ENCODE measurements around the gene CLPTM1L.

CLPTM1L gene

DNA sequence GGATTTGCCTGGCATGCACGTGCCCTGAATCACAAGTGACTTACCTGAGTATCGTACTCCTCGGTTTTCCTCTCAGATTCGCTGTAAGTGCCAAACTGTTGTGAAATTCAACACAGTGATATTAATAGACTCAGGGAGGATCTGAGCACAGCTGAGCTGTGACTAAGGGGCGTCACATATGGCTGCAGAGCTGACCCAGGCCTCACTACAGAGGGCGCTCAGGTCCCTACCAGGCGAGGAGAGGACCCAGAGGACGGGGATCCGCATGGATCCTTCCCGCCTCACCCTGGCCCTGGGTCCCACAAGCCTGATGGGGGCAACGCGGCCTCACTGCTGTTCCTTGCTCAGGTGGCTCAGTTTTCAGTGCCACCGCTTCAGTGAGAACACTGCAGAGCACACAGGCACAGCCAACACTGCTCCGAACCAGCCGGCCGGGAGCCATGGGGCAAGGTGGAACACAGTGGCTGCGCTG lies 20.1 kb downstream of the CLPTM1L start:
- no peak overlapping the region for H3K9ac ChIP-seq (ENCODE audit: low read depth, low read length)
- peaks cover 65% of the 10 kb centered on the region for H3K36me3 ChIP-seq (ENCODE audit: control insufficient read depth, insufficient read depth, low read length)
- no peak overlapping the region for H3K4me3 ChIP-seq (ENCODE audit: low read depth, low read length)
- no peaks in the 10 kb centered on the region for H3K4me1 ChIP-seq (ENCODE audit: control insufficient read depth, insufficient read depth, low read length)
- H3K27ac ChIP-seq (ENCODE audit: low read depth, low read length), result no peak overlapping the region
- no peaks in the 10 kb centered on the region for H3K9me3 ChIP-seq (ENCODE audit: control insufficient read depth, insufficient read depth, low read length)
- no peaks in the 10 kb centered on the region for H3K27me3 ChIP-seq (ENCODE audit: control insufficient read depth, insufficient read depth, low read length)

DNA sequence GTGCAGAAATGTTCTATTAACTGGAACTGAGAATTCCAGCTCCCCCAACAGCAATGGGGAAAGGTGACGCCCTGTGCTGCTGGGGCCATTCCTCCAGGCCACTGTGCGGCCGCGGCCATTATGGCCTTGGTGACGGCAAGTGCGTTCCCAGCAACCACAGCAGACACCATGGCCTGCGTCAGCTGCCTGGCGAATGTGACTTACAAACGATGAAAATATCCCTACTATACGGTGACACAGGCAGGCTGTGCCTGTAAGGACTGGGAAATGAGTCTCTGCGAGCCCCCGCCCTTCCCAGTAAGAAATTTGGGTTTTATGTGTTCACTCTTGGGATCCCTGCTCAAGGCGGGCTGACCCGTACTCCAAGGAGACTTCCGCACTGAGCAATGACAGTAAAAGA lies 20.6 kb downstream of the CLPTM1L start:
- no peaks in the 10 kb centered on the region for H3K27me3 ChIP-seq (ENCODE audit: control insufficient read depth, insufficient read depth, low read length)
- no peak overlapping the region for H3K27ac ChIP-seq (ENCODE audit: low read depth, low read length)
- H3K4me3 ChIP-seq (ENCODE audit: low read depth, low read length), result no peak overlapping the region
- H3K36me3 ChIP-seq (ENCODE audit: control insufficient read depth, insufficient read depth, low read length), result peaks cover 68% of the 10 kb centered on the region
- H3K9ac ChIP-seq (ENCODE audit: low read depth, low read length), result no peak overlapping the region
- no peaks in the 10 kb centered on the region for H3K4me1 ChIP-seq (ENCODE audit: control insufficient read depth, insufficient read depth, low read length)
- no peaks in the 10 kb centered on the region for H3K9me3 ChIP-seq (ENCODE audit: control insufficient read depth, insufficient read depth, low read length)

- H3K9me3 ChIP-seq (ENCODE audit: control insufficient read depth, insufficient read depth, low read length), result no peaks in the 10 kb centered on the region
- H3K4me3 ChIP-seq (ENCODE audit: low read depth, low read length), result no peak overlapping the region
- no peak overlapping the region for H3K9ac ChIP-seq (ENCODE audit: low read depth, low read length)
- H3K27ac ChIP-seq (ENCODE audit: low read depth, low read length), result no peak overlapping the region
- peaks cover 69% of the 10 kb centered on the region for H3K36me3 ChIP-seq (ENCODE audit: control insufficient read depth, insufficient read depth, low read length)
- no peaks in the 10 kb centered on the region for H3K4me1 ChIP-seq (ENCODE audit: control insufficient read depth, insufficient read depth, low read length)
- no peaks in the 10 kb centered on the region for H3K27me3 ChIP-seq (ENCODE audit: control insufficient read depth, insufficient read depth, low read length)
These were observed 21.1 kb downstream of the CLPTM1L start for GRCh38 chr5:1323803-1324173.

- Histone ChIP-seq H3K27me3 (ENCODE audit: control insufficient read depth, insufficient read depth, low read length) (no peaks in the 10 kb centered on the region), H3K9me3 (ENCODE audit: control insufficient read depth, insufficient read depth, low read length) (no peaks in the 10 kb centered on the region), H3K4me3 (ENCODE audit: low read depth, low read length) (no peak overlapping the region), H3K4me1 (ENCODE audit: control insufficient read depth, insufficient read depth, low read length) (no peaks in the 10 kb centered on the region), H3K9ac (ENCODE audit: low read depth, low read length) (no peak overlapping the region), H3K36me3 (ENCODE audit: control insufficient read depth, insufficient read depth, low read length) (peaks cover 72% of the 10 kb centered on the region), H3K27ac (ENCODE audit: low read depth, low read length) (no peak overlapping the region)
These were observed 21.7 kb downstream of the CLPTM1L start for GRCh38 chr5:1322955-1323802.

- Histone ChIP-seq H3K4me1 (ENCODE audit: control insufficient read depth, insufficient read depth, low read length) (no peaks in the 10 kb centered on the region), H3K27ac (ENCODE audit: low read depth, low read length) (no peak overlapping the region), H3K36me3 (ENCODE audit: control insufficient read depth, insufficient read depth, low read length) (peaks cover 79% of the 10 kb centered on the region), H3K9me3 (ENCODE audit: control insufficient read depth, insufficient read depth, low read length) (no peaks in the 10 kb centered on the region), H3K4me3 (ENCODE audit: low read depth, low read length) (no peak overlapping the region), H3K9ac (ENCODE audit: low read depth, low read length) (no peak overlapping the region), H3K27me3 (ENCODE audit: control insufficient read depth, insufficient read depth, low read length) (no peaks in the 10 kb centered on the region)
These were observed 22.6 kb downstream of the CLPTM1L start for GRCh38 chr5:1322036-1322900.

GRCh38 chr5:1321576-1321975 lies 23.3 kb downstream of the CLPTM1L start:
- Histone ChIP-seq H3K27me3 (ENCODE audit: control insufficient read depth, insufficient read depth, low read length) (no peaks in the 10 kb centered on the region), H3K27ac (ENCODE audit: low read depth, low read length) (no peak overlapping the region), H3K36me3 (ENCODE audit: control insufficient read depth, insufficient read depth, low read length) (peaks cover 79% of the 10 kb centered on the region), H3K4me1 (ENCODE audit: control insufficient read depth, insufficient read depth, low read length) (peaks cover 2% of the 10 kb centered on the region; the same call in 1 of the 2 replicates), H3K4me3 (ENCODE audit: low read depth, low read length) (no peak overlapping the region), H3K9ac (ENCODE audit: low read depth, low read length) (no peak overlapping the region), H3K9me3 (ENCODE audit: control insufficient read depth, insufficient read depth, low read length) (no peaks in the 10 kb centered on the region)

- Histone ChIP-seq H3K9me3 (ENCODE audit: control insufficient read depth, insufficient read depth, low read length) (no peaks in the 10 kb centered on the region), H3K36me3 (ENCODE audit: control insufficient read depth, insufficient read depth, low read length) (peaks cover 76% of the 10 kb centered on the region), H3K4me3 (ENCODE audit: low read depth, low read length) (no peak overlapping the region), H3K9ac (ENCODE audit: low read depth, low read length) (no peak overlapping the region), H3K4me1 (ENCODE audit: control insufficient read depth, insufficient read depth, low read length) (peaks cover 11% of the 10 kb centered on the region), H3K27me3 (ENCODE audit: control insufficient read depth, insufficient read depth, low read length) (no peaks in the 10 kb centered on the region), H3K27ac (ENCODE audit: low read depth, low read length) (no peak overlapping the region)
These were observed 24.2 kb downstream of the CLPTM1L start for GRCh38 chr5:1320436-1321344.

DNA sequence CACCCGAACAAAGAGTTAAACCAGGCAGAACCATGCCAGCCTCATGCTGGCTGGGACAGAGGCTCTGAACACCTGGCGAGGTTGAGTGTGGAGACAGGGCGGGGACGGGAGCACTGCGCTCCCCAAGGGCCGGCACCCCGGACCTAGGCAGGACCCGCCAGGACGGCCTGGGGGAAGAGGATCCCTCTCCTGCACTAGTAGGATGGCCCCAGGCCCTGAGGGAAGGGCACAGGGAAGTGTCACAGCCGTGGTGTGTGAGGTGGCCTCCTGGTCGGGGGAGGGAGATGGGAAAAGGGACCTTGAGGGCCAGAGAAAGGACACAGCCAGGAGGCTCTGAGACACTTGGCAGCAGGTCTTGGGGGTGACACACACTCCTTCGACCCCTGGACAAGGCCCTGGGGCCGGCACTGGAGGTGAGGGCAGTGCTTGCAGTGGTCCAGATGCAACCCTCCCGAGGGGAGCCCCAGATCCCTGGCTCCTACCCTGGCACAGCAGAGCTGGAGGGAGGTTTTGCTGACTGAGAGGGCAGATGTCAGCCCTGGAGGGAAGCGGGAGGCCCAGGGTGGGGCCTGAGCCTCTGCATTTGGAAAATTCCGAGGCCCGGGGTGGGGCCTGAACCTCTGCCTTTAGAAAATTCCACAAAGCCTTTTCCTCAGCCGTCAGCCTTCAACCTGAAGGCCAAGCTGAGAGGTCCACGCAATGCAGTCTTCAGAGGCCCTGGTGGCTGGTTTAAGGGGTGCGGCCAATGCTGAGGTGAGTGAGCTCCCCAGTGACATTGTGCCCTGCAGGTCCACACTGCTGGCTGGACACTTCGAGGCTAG lies 25.3 kb downstream of the CLPTM1L start:
- Histone ChIP-seq H3K27me3 (ENCODE audit: control insufficient read depth, insufficient read depth, low read length) (no peaks in the 10 kb centered on the region), H3K4me1 (ENCODE audit: control insufficient read depth, insufficient read depth, low read length) (peaks cover 22% of the 10 kb centered on the region), H3K4me3 (ENCODE audit: low read depth, low read length) (no peak overlapping the region), H3K9ac (ENCODE audit: low read depth, low read length) (no peak overlapping the region), H3K9me3 (ENCODE audit: control insufficient read depth, insufficient read depth, low read length) (no peaks in the 10 kb centered on the region), H3K36me3 (ENCODE audit: control insufficient read depth, insufficient read depth, low read length) (peaks cover 66% of the 10 kb centered on the region), H3K27ac (ENCODE audit: low read depth, low read length) (no peak overlapping the region)

DNA sequence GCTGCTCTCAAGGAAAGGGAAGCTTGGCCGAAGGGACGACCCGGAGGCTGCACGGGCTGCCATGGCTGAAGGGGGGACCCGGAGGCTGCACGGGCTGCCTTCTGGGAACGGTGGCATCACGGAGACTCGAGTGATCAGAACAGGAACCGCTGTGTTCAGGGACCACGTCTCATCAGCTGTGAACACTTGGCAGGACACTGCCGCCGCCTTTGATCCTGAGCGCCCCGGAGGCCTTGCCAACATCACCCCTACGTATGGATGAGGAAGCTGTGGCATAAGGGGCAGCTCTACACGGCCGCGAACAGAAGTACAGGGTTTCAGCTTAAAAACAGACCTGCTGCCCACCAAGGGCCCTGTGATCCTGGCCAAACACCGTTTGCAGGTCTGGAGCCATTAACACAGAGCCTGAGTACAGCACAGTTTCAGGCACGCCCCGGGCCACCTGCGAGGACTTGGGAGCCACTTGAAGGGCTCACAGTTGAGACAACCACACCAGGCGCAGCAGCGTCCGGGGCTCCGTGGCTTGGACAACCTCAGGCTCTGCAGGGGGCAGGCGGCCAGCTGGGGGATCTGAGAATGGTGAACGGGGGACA lies 26.1 kb downstream of the CLPTM1L start:
- H3K9ac ChIP-seq (ENCODE audit: low read depth, low read length), result no peak overlapping the region
- H3K36me3 ChIP-seq (ENCODE audit: control insufficient read depth, insufficient read depth, low read length), result peaks cover 57% of the 10 kb centered on the region
- no peak overlapping the region for H3K4me3 ChIP-seq (ENCODE audit: low read depth, low read length)

More for the DNA sequence above, 26.1 kb downstream of the CLPTM1L start:
- no peak overlapping the region for H3K27ac ChIP-seq (ENCODE audit: low read depth, low read length)
- no peaks in the 10 kb centered on the region for H3K9me3 ChIP-seq (ENCODE audit: control insufficient read depth, insufficient read depth, low read length)
- H3K27me3 ChIP-seq (ENCODE audit: control insufficient read depth, insufficient read depth, low read length), result no peaks in the 10 kb centered on the region
- H3K4me1 ChIP-seq (ENCODE audit: control insufficient read depth, insufficient read depth, low read length), result peaks cover 23% of the 10 kb centered on the region

Measured in HUES48 (cell line).